Muscle of back (tissue), 11 donors: ENCODE results near the gene SMURF1. TPM values are rescaled to one million over a fixed set of nuclear protein-coding genes. Genes with fewer than 3 reads are reported as not detected.

Experiments used
- DNase-seq, 3 donors: peaks; one replicate each; pipeline versions ENCODE4 v3.0.0 to v3.0.0-alpha.2; 2013
- polyA plus RNA-seq, 10 donors: library from polyadenylated mRNA; unstranded; fragments of 120-200 nt; gene quantifications; one replicate each; pipeline ENCODE4 v1.2.1, GENCODE V29; 2013; ENCODE audit not compliant: insufficient read length in 10 of 10

Gene SMURF1
- polyA plus RNA-seq, 10 donors, result 8.4 to 13.1 (median 8.9) TPM

DNA sequence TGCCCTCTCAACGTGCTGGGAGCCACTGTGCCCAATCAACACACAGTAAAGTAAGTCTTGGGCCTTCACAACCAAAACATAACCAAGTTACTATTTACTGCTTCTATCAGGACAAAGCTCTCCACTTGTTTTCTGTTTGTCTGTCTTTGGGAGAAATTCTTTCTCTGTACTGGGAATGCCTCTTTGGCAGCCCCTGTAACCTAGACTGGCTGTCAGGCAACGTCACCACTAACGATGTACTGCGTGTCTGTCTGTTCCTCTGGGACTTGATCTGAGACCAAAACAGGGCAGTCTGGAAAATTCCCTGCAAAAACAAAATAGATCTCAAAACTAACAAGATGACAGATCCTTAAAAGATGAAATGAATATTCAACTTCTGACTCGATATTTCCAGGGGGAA is 113.0 kb downstream of the SMURF1 start:
- no peak for DNase-seq

DNA sequence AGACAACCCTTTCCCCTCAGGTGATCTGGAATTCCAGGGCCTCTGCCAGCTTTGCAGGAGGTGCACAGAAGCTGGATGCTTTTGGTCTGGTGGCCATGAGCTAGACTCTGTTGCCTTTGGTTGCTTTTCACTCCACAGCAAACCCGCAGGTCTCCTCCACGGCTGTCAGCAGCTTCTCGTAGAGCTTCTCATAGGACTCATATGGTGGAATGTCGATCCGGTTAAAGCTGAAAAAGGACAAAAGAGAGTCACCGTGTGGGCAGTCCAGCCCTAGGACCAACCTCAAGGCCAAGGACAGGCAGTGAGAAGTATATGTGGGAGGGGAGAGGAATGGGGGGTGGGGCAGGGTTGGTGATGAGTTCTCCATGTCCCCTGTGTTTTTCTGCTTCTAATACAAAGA is 113.5 kb downstream of the SMURF1 start:
- DNase-seq, result no peak

DNA sequence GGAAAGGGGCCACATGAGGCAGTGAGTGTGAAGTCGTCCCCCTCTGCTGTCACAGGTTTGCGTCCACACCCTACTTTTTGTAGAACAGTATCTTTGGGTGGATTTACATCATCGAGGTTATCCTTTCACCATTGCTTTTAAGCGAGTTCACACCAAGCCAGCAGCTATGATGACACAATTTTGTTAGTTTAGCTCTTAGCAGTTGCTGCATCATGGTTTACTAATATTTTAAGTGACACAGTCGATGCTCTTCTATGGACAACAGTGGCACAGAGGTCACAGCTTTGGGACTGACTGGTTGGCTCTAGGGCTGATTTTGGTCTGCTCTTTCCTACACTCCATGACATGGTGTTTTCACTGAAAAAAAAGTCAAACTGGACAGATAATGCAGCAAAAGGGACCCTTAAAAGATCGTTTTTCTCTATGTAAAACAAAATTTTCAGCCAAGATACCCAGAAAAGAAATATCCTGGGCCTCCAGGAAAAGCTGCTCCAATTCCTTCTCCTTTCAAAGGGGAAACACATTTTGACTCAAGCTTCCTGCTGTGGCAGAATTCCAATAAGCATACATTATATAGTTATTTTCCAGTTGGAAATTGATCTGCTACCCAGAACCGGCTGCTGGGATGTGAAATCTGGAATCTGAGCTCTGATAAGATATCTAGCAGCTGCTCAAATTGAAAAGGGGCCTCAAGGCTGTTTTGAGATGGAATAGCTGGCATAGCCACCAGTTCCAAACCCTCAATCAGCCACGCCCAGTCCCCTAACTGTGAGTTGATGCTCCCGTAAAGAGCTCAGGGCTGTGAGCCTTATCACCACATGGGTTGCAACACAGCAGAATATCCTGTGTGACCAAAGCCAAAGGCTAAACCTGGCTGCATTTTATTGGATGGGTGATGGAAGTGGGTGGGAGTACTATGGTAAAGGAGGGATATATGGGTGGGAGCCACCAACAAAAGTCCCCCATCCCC is 114.2 kb downstream of the SMURF1 start:
- DNase-seq, result no peak

DNA sequence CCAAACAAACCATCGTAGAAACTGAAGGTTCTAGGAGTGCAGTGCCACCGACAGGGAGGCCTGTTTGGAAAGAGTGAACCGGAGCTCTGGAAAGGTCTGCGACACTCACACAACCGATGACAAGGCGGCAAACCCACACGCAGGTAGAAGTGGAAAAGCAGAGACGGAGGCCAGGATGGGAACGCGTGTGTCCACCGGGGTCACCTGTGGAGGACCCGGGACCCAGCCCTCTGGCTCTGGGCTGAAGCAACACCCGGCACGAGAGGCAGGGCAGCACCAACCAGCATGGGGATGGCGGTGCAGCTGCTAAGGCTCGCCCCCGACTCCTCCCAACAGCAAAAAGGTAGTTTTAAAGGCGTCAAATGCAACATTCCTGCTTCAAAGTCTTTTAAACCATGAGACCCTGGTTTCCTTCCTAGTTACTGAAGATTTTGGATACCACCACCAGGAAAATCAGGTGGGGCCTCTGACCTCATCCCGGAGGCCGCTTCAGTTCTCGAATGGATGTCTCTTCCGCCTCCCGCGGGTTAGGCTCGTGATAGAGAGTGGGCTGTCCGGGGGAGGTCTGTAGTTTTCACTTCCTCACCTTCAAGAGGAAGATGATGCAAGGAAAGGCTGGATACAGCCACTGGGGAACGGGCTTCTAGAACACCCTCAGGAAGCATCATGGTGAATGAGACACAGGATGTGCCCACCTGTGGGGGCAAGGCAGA is 115.5 kb downstream of the SMURF1 start:
- no peak for DNase-seq

DNA sequence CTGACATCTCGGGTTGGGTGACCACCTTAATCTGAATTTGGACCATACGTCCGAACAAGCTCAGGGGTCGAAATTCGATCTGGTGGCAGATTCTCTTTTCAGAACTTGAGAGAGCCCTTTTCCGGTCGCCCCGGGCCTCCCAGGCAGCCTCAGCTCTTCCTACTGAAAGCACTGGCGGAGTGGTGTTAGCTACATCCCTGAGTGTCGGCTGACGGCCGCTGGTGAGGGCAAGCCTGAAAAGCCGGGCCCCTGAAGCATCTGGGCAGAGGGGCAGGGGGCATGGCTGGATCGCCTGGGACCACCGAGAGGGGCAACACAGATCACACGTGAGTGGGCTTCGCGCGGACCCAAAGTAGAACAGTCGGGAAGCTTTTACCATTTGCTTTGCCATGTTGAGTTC is 116.1 kb downstream of the SMURF1 start:
- DNase-seq, result no peak

DNA sequence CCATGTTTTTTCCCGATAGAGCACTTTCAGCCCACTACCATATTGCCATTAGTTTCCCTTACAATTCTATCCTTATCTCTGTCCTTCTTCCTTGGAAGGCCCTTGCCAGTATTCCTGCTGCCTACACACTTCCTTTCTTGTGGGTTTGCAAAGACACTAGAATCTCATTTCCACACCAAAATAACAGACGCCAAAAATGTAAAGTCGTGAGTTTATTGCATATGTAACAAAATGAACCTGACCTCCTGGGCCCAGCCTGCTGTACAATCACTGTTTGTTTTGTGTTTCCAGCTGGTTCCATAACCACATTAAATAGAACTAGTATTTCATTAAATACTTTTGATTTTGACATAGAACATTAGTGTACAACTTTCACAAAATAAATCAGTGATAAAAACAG is 116.7 kb downstream of the SMURF1 start:
- DNase-seq, result no peak

DNA sequence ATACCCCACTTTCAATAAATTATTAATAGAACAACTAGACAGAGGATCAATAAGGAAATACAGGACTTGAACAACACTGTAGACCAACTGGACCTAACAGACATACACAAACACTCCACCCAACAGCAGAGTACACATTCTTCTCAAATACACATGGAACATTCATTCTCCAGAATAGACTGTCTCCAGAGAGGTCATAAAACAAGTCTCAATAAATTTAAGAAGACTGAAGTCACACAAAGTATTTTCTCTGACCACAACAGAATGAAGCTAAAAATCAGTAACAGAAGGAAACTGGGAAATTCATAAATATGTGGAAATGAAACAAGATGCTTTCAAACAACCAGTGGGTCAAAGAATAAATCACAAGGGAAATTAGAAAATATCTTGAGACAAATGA is 119.8 kb downstream of the SMURF1 start:
- peak in 1 of 3 donors; percentile 15 for DNase-seq

DNA sequence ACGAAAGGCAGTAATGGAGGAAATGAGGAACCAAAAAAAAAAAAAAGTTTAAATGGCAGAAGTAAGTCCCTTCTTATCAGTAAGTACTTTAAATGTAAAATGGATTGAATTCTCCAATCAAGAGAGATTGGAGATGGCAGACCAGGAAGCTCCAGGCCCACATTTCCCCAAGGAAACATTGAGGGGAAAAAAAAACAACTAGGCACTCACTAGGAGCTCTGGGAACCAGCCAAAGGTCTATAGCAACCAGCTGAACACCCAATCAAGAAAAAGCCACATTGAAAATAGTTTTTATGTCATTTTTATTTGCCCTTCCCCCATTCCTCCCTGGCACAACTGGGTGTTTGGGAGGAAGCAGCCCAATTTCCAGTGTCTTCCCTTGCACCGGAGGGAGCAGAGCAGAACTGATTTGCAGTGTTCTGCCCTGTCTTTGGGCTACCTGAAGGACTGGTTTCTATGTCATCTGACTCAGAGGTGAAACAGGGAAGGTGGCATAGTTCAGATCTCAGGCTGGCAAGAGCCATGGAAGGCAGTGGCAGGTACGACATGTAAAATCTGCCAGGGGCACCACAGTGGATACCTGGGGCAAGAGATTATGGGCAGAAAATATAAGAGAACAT is 121.9 kb downstream of the SMURF1 start:
- DNase-seq, result no peak

DNA sequence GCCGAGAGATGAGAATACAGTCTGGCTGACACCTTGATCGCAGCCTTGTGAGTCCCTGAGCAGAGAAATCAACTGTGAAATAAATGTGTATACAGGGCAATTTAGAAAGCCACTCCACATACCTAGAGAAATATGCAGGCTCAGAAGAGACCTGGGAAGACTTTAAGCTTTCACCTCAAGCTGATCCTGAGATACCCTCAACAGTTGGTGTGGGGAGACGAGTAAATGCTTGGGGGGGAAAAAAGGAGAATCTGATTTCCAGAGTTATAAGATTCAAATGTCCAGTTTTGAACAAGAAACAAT is 123.5 kb downstream of the SMURF1 start:
- no peak for DNase-seq

DNA sequence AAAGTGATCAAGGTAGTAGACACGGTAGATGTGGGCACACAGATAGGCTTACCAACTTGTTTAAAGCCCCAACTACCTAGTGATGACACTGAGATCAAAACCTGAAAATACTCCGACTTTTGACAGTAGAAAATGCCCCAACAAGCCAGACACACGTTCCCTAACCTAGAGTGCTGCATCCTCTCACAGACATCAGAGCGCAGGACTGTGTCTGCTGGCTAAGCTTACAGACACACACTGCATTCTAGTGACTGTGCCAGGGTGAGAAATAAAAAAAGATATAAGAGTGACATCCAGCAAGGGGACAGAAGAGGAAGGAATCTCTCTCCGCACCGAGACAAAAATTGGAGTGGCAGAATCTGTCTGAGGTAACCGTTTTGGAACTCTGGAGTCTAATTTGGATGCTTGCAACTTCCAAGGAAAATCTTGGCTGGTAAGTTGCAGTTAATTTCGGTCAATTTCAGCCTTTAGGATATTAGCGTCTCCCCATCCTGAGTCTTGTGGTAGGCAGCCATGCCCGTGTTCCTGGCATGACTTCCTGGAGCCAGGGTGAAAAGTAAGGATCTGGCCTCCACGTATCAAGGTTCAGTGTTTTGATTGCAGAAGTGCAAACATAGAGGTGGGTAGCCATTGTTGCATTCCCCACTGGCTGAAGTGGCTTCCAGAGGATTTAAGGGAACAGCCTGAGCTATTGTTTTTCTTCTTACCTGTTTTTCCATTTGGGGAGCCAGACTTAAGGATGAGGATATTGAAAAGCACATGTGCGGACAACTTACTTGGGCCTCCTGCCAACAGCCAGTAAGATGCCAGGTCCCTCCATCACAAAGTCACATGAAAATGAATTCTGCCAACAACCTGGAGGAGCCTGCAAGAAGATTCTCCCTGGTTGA is 124.1 kb downstream of the SMURF1 start:
- DNase-seq, result peak in 2 of 3 donors; percentile 46 to 64

DNA sequence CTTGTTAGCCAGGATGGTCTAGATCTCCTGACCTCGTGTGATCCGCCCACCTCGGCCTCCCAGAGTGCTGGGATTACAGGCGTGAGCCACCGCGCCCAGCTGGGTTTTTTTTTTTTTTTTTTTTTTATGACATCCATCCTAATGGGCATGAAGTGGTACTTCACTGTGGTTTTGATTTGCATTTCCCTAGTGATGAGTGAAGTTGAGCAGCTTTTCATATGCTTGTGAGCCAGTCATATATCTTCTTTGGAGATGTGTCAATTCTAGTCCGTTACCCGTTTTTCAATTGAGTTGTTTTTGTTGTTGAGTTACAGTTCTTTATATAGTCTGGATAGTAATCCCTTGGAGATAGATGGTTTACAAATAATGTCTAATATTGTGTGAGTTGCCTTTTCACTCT is 127.7 kb downstream of the SMURF1 start:
- no peak for DNase-seq

DNA sequence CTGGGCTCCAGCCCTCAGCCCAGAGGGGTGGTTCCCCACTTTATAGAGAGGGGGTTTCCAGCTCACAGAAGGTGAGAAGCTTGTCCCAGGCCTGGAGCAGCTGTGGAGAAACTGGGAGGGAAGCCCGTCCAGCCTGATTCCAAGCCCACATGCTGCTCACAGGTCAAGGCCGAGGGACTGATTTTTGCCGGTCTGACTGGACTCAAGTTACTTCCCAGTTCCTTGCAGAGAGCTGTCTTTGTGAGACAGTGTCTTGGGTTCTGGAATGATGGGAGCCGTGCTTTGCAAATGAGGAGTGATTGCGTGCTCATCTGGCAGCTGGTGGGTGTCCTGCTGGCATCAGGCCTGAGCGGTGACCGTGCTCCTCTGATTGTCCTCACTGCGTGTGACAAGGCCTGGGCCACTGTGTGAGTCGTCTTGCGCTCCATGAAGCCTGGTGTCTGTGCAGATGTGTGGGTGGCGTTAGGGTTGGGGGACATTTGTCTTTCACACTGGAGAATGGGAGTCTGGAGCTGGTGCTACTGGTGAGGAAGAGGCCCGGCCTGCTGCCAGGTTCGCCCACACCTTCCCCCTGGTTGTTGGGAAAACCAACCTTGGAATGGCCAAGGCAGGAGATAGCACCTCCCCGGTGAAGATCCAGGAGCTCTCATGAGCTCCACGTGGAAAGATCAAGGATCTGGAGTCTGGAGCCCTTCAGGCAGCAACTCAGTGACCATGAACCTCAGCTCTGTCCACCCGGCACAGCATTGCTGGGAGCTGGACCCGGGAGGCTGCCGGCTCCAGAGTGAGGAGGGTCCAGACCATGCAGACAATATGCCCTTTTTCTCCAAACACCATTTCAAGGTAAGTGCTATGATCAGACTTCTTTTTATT is 129.6 kb downstream of the SMURF1 start:
- DNase-seq, result no peak

DNA sequence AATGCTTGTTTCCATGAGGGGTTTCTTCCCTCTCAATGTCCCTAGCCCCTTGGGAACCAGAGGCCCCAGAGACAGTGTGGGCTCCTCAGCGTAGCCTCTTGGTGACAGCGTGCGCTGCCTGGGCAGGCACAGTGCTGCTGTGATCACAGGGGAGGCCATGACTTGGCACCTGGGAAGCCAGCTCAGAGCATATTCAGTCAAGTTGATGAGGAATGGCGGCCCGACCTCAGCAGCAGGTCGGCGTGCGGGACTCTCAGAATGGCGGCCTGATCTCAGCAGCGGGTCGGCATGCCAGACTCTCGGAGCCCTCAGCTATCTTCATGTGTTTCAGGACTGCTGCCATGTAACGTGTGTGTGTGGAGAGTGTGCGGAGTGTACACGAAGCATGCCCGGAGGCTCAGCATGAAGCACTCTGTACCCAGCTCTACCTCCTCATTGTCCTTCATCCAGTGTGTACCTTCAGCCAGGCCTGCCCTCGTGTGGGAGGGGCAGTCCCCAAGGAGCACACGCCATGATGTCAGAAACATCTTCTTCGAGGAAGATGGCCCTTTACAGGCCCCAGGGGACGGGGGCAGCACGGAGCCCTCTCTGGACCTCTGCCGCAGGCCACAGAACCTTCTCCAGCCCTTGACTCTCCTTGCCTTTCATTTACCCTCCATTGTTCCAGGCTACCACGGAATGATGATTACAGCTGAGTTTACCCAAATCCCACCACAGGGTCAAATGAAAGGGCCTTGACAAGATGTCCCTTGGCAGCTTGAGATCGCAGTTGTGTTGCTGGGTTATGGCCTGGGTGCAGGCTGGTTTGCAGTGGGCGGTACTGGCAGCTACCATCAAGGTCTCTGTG is 130.4 kb downstream of the SMURF1 start:
- DNase-seq, result no peak

DNA sequence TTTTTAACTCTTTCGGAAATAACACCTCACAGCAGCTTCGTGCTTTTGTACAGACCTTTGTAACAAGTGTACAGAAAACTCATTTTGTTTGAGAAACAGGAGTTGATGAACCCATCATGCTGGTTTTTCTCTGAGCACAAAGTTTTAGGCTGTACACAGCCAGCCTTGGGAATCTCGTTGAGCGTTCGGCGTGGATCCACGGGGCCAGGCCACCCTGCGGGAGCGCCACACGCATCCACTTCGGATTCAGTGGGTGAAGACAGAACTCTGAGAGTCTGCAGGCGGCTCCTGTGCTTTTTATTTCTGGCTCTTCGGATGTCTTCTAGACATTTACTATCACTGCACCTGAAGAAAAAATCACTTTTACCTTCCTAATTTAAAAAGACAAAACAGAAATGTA is 131.2 kb downstream of the SMURF1 start:
- DNase-seq, result no peak

DNA sequence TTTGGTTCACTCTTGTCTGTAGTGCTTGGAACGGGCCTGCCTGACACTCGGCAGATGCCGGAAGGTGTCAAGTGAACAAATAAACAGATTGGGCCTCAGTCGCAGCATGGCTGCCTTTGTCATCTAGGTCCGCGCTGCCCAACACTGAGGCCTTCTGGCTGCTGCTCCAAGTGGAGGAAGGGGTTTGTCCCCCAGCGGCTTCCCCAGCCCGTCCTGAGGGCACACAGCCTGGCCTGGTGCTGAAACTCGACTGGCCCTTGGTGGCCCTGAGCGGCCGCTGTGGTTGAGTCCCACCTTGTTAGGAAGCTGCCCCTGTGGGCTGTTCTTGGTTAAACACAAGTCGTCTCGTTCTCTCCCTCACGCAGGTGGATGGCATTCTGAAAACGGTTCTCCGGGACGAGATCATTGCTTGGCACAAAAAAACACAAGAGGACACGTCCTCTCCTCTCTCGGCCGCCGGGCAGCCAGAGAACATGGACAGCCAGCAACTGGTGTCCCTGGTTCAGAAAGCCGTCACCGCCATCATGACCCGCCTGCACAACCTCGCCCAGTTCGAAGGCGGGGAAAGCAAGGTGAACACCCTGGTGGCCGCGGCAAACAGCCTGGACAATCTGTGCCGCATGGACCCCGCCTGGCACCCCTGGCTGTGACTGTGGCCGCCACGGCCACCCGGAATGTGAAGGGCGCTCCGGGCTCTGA is 132.1 kb downstream of the SMURF1 start:
- no peak for DNase-seq

DNA sequence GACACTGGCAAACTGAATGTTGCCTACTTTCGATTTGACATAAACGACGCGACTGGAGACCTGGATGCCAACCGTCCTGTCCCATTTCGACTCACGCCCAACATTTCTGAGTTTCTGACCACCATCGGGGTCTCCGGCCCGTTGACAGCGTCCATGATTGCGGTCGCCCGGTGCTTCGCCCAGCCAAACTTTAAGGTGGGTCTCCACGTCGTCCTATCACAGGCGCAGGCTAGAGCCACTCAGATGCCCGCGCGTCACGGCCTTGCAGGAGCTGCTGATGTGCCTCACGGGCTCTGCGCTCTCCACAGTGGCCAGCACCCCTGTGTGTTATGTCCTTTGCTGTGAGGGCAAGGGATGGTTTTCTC is 132.6 kb downstream of the SMURF1 start:
- DNase-seq, result no peak

DNA sequence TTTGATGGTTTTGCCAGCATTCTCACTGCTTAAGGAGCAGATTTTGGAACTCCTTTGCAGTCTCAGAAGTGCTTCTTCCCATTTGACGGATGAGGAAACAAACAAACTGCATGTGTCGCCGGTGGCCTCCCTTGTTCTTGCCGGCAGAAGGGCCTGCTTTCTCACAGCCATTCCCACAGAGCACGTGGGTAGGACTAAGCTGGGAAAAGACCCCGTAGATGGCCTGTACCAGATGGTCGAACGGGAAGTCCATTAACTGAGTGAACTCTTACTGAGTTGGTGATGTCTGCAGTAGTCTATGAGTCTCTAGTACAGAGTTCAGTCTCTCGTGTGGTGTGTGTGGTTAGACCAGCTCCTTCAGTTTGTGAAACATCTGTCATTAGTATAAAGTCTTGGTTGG is 133.6 kb downstream of the SMURF1 start:
- no peak for DNase-seq

DNA sequence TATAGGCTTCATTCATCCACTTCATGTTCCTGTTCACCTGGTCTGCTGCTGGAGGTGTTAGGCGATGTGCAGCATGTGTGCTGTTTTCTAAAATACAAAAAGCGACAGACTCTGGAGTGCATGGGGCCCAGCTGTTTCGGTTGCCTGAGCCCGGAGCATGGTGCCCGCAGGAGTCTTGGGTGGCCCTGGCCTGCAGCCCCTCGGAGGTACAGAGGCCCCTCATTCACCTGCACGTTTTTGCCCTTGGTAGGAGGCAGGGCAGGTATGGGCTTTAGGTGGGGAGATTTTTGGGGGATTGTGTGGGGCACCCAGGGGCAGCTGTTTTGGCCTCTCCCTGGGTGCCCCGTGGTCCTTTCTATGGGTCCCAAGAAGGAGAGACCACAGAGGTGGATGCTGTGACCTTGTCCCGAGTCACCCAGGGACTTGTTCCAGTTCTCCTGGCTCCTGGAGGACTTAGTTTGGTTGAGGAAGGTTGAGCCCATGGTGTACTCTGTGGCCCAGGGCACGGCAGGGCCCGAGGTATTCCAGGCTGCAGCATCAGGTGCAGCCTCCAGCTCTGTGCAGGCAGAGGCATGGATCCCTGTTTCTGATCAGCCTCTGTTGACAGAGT is 134.9 kb downstream of the SMURF1 start:
- no peak for DNase-seq

DNA sequence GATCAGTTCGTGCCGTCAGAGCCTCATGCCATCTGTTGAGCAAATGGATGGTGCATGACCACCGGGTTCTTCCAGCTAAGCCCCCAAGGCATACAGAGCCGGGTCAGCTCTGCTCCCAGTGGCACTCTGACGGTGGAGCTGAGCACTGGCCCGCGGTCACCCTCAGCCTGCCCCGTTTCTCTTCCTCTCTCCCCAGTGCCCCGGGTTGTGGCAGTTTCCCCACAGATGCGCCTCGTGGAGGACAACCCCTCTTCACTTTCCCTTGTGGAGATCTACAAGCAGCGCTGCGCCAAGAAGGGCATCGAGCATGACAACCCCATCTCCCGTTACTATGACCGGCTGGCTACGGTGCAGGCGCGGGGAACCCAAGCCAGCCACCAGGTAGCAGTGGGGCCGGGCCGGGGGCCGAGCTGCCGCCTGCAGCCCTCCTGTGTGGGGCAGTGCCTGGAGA is 135.7 kb downstream of the SMURF1 start:
- no peak for DNase-seq
